Stimulated activated CD4-positive, alpha-beta T cell treated with anti-CD3 and anti-CD28 coated beads, Interleukin-12 subunit alpha, Interleukin-12 subunit beta, amount 100 ng/mL, for 4 hours (primary cell): ENCODE data around the gene MED23.

Experiments
- DNase-seq: peaks from one replicate; pipeline ENCODE4 v3.0.0-alpha.2; 2020

MED23 gene, protein sequence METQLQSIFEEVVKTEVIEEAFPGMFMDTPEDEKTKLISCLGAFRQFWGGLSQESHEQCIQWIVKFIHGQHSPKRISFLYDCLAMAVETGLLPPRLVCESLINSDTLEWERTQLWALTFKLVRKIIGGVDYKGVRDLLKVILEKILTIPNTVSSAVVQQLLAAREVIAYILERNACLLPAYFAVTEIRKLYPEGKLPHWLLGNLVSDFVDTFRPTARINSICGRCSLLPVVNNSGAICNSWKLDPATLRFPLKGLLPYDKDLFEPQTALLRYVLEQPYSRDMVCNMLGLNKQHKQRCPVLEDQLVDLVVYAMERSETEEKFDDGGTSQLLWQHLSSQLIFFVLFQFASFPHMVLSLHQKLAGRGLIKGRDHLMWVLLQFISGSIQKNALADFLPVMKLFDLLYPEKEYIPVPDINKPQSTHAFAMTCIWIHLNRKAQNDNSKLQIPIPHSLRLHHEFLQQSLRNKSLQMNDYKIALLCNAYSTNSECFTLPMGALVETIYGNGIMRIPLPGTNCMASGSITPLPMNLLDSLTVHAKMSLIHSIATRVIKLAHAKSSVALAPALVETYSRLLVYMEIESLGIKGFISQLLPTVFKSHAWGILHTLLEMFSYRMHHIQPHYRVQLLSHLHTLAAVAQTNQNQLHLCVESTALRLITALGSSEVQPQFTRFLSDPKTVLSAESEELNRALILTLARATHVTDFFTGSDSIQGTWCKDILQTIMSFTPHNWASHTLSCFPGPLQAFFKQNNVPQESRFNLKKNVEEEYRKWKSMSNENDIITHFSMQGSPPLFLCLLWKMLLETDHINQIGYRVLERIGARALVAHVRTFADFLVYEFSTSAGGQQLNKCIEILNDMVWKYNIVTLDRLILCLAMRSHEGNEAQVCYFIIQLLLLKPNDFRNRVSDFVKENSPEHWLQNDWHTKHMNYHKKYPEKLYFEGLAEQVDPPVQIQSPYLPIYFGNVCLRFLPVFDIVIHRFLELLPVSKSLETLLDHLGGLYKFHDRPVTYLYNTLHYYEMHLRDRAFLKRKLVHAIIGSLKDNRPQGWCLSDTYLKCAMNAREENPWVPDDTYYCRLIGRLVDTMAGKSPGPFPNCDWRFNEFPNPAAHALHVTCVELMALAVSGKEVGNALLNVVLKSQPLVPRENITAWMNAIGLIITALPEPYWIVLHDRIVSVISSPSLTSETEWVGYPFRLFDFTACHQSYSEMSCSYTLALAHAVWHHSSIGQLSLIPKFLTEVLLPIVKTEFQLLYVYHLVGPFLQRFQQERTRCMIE (N-terminal part only)

GRCh38 chr6:131627724-131628682 is at the start of gene MED23:
Gene MED23, minus strand, starts transcription at chr6:131628242. Its CDS starts 193 bp downstream, at chr6:131628049.
- DNase-seq: peak; percentile 97

- DNase-seq: no peak
Measured at GRCh38 chr6:131673184-131673583, 45.1 kb upstream of the MED23 start.

GRCh38 chr6:131669891-131670290 is 41.8 kb upstream of the MED23 start:
- DNase-seq: no peak

DNA sequence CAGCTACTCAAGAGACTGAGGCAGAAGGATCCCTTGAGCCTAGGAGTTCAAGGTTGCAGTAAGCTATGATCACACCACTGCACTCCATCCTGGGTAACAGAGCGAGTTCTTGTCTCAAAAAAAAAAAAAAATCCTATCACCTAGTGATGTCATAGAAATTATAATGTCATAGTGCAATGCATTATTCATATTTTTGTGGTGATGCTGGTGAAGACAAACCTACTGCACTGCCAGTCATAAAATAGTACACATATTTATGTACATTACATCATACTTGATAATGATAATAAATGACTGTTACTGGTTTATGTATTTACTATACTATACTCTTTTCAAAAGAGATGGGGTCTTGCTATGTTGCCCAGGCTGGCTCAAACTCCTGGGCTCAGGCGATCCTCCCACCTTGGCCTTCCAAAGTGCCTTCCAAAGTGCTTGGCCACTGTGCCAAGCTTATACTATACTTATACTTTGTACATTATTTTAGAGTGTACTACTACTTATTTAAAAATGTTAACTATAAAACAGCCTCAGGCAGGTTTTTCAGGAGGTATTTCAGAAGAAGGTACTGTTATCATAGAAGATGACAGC is 35.6 kb upstream of the MED23 start:
- DNase-seq: no peak

- no peak for DNase-seq
Measured at GRCh38 chr6:131660195-131660594, 32.2 kb upstream of the MED23 start.

GRCh38 chr6:131658287-131658686 is 30.2 kb upstream of the MED23 start:
- DNase-seq: no peak

DNA sequence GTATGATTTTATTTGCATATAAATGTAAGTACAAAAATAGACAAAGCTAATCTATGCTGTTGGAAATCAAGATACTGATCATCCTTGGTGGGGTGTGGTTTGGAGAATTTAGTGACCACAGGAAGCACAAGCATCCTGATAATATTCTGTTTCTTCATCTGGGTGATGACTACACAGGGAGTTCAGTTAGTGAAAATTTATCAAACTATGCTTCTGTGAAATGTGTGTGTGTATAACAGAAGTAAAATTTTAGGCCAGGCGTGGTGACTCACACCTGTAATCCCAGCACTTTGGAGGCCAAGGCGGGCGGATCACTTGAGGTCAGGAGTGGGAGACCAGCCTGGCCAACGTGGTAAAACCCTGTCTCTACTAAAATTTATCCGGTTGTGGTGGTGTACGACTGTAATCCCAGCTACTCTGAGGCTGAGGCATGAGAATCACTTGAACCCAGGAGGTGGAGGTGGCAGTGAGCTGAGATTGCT is 29.6 kb upstream of the MED23 start:
- DNase-seq: no peak

- DNase-seq: no peak
Measured at GRCh38 chr6:131657222-131657621, 29.2 kb upstream of the MED23 start.

DNA sequence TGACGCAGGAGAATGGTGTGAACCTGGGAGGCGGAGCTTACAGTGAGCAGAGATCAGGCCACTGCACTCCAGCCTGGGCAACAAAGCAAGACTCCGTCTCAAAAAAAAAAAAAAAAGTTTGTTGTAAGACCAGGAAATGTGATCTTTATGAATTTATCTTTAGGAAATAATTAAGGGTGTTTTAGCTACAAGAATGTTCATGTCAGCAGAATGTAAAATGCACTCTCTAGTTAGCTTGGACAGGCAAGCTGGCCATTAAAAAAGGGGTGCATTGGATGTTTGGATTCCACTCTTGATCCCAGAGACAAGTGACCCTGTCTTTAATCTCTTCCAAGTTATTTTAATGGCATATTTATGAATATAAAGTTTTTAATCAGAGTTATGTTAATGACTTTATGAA is 28.6 kb upstream of the MED23 start:
- DNase-seq: no peak

DNA sequence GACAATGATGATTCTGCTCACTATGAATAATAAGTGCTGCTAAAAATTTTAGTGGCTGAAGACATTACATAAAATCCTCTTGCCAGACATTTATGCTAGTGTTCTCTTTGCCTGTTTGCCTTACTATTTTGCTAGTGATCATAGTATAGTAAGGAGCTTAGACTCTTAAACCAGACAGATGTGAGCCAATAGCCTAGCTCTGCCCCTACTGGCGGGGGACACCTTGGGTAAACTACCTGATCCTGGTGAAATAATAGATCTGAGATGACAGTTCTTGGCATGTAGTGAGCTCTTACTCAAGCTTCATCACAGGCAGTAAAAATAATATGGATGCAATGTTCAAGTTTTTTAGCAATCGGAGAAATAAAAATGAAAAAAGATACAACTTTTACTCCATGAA is 27.9 kb upstream of the MED23 start:
- DNase-seq: no peak

- no peak for DNase-seq
Measured at GRCh38 chr6:131655387-131655786, 27.3 kb upstream of the MED23 start.

- no peak for DNase-seq
Measured at GRCh38 chr6:131654326-131654725, 26.3 kb upstream of the MED23 start.

GRCh38 chr6:131652472-131652871 is 24.4 kb upstream of the MED23 start:
- no peak for DNase-seq

- no peak for DNase-seq
Measured at GRCh38 chr6:131651782-131652181, 23.7 kb upstream of the MED23 start.

DNA sequence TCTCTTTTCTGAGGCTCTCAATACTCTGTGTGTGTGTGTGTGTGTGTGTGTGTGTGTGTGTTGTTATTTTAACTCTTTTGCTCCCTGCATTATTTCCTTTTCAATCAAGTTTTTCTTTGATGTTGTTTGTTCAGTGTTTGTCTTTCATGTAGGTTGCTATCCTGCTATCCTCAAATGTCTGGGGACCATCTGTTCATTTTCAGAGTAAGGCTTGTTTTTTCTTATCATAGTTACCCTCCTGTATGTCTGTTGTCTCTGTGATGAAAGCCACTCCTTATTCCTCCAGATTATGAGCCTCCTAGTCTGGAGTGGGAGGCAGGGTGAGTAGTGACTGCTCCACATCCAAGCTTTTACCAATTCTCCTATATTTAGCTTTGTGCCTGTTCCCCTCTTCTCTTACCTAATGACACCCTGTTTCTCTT is 18.2 kb upstream of the MED23 start:
- DNase-seq: no peak

- DNase-seq: no peak
Measured at GRCh38 chr6:131645846-131646245, 17.8 kb upstream of the MED23 start.

GRCh38 chr6:131644921-131645320 is 16.9 kb upstream of the MED23 start:
- DNase-seq: no peak

- DNase-seq: no peak
Measured at GRCh38 chr6:131643855-131644460, 15.9 kb upstream of the MED23 start.

DNA sequence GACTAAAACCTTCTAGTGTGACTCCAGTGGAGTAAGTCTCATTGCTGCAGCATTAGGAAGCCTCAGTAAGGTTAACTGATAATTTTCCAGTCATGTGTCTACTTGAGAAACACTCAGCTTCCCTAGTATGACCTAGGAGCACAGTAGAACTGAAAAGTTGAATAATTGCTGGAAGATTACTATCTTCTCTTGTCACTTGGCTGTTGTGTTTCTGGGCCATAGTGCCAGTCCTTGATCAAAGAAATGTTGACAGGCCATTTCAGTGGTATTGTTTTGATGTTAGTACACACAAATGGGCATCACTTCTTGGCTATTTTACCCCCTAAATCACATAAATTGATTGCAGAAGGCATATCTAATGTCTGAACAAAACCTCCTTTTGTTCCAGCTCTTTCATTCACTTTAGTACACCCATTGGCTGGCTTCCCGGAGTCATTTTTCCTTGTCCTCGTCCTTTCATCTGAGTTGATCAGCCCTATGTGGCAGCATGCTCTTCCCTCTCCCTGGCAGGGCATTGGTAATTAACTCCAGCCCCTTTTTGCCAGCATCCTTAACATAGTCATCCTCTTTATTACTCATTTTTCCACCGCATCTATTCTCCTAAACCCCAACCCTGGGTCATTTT is 15.1 kb upstream of the MED23 start:
- DNase-seq: no peak

- no peak for DNase-seq
Measured at GRCh38 chr6:131642565-131642964, 14.5 kb upstream of the MED23 start.
